GM13976 (cell line): ENCODE results near the gene EARS2.
"Not testable (repeated sequence)": the region's sequence is repeated elsewhere in the genome, so short reads cannot be mapped to it uniquely, and the experiment has no call there.

ENCODE experiments used
- DNase-seq: peaks from one replicate; pipeline ENCODE4 v3.0.0; 2012; ENCODE audit warnings: low spot score
- CTCF ChIP-seq: IDR thresholded peaks from 2 replicates; pipeline ENCODE4 v1.5.1; 2012; ENCODE audit warnings: borderline replicate concordance, mild to moderate bottlenecking; ENCODE audit not compliant: insufficient read depth; ENCODE audit errors: extremely low read depth, missing control alignments, control extremely low read depth
- in situ Hi-C: fragments of 300-500 bp; cut with MboI; formaldehyde crosslinking; loops from one replicate; pipeline ENCODE4 v1.12.0; 2022; ENCODE audit warnings: low sequenced_read_pairs, mixed read lengths, inconsistent platforms; ENCODE audit not compliant: unreplicated experiment

The EARS2 gene

GRCh38 chr16:23557779-23558702, 891 bp upstream of the EARS2 start:
- DNase-seq, result no peak
- no peak for TF ChIP-seq CTCF
- in situ Hi-C loops, result no loop called here

DNA sequence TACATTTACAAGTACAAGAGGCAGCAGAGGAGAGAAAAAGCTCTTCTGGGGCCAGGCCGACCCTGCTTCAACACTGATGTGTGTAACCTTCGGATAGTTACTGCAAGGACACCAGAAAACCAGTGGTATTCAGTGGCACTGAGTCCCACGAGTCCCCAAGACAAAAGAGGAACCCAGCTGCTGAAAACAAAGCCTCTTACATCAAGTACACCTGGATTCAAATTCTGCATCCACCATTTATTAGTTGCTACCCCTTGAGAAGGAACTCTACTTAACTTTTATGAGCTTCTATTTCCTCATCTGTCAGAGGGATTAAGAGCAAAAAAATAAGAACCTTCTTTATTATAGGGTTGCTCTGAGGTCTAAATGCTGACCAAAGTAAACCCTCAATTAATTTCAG, 2.6 kb downstream of the EARS2 start:
- TF ChIP-seq CTCF, result no peak
- in situ Hi-C loops, result no loop called here
- no peak for DNase-seq

DNA sequence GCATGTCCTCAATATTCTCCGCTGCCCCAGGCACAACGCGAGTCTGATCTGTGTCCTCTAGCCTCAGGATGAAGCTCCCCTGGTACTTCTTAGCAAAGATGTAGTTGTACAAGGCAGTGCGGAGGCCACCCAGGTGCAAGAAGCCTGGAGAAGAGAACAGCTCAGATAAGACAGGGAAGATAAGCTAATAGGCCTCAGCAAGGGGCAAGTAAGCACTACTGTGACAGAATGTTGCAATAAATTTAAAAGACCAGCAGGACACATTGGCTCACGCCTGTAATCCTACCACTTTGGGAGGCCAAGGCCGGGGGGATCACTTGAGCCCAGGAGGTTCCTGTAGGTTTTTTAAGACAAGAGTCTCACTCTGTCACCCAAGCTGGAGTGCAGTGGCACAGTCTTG, 5.0 kb downstream of the EARS2 start:
- no peak for TF ChIP-seq CTCF
- DNase-seq, result no peak
- in situ Hi-C loops, result no loop called here

- in situ Hi-C loops, result no loop called here
These were observed 7.2 kb downstream of the EARS2 start for GRCh38 chr16:23549938-23550337.

GRCh38 chr16:23544436-23544835, 12.7 kb downstream of the EARS2 start:
- in situ Hi-C loops, result no loop called here
- TF ChIP-seq CTCF, result no peak
- no peak for DNase-seq

More at GRCh38 chr16:23549938-23550337, 7.2 kb downstream of the EARS2 start:
- TF ChIP-seq CTCF, result no peak
- DNase-seq, result no peak

DNA sequence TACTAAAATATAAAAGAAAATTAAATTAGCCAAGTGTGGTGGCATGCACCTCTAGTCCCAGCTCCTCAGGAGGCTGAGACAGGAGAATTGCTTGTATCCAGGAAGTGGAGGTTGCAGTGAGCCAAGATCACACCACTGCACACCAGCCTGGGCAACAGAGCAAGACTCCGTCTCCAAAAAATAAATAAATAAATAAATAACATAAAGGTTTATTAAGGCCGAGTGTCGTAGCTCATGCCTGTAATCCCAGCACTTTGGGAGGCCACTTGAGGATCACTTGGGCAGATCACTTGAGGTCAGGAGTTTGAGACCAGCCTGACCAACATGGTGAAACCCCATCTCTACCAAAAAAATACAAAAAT, 16.4 kb downstream of the EARS2 start:
- DNase-seq, in situ Hi-C loops: not testable (repeated sequence)

- in situ Hi-C loops, result no loop called here
- no peak for DNase-seq
- no peak for TF ChIP-seq CTCF
These were observed 16.9 kb downstream of the EARS2 start for GRCh38 chr16:23539984-23540816.
